Endothelial cell of coronary artery (primary cell): ENCODE measurements around the gene RYK. TPM values are rescaled to one million over a fixed set of nuclear protein-coding genes. Genes with fewer than 3 reads are reported as not detected.

Experiments
- total RNA-seq: library from RNA; depleted of rRNA; stranded (reverse); fragments of >200 nt; gene quantifications from 2 replicates; pipeline ENCODE4 v1.2.3, GENCODE V29; 2014

Gene RYK
- 70.9 and 95.1 TPM in 2 replicates for total RNA-seq

GRCh38 chr3:134250717-134251220, at the start of gene RYK:
Gene RYK (minus strand): TSS chr3:134250859. CDS start chr3:134250654, 205 bp downstream.

Other genes starting within 250 kb of the RYK start
- gene SLCO2A1, start 220.9 kb downstream of the RYK start, total RNA-seq: 0.72 and 2.3 TPM in 2 replicates
- gene AMOTL2, start 123.6 kb upstream of the RYK start, total RNA-seq: 70.4 and 80.6 TPM in 2 replicates
- gene ANAPC13, start 235.1 kb upstream of the RYK start, total RNA-seq: 30.3 and 43.5 TPM in 2 replicates
- 16.0 and 20.3 TPM in 2 replicates for gene CEP63, start 235.2 kb upstream of the RYK start, total RNA-seq